ENCODE measurements around the gene LIMCH1.
"Not testable (repeated sequence)": the region's sequence is repeated elsewhere in the genome, so short reads cannot be mapped to it uniquely, and the experiment has no call there.

The LIMCH1 gene

DNA sequence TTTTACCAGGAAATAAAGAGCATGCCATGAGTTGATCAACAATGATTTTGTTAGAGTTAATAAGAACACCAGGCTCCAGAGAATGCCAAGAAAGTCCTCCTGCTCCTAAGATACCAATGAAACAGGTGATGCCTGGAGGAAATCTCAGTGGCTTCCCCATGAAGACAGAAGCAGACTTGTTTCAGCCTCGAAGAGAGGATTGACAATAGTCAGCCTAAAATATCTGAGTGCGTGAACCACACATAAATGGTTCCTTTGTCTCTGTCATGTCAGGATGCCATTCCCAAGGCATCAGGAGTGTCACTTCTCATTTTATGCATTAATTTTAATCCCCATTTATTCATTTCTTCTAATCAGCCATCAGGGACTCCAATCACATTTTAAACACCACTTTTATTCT, 141.0 kb downstream of the LIMCH1 start:
- H3K4me3 Mint-ChIP-seq = no peak overlapping the region
- H3K9me3 Mint-ChIP-seq (ENCODE audit: low read depth) = no peaks in the 10 kb centered on the region
- no peaks in the 10 kb centered on the region for H3K4me1 Mint-ChIP-seq (ENCODE audit: low read depth)
- H3K36me3 Mint-ChIP-seq = no peaks in the 10 kb centered on the region
- H3K27ac Mint-ChIP-seq = no peak overlapping the region
- H3K27me3 Mint-ChIP-seq = peaks cover 2% of the 10 kb centered on the region

DNA sequence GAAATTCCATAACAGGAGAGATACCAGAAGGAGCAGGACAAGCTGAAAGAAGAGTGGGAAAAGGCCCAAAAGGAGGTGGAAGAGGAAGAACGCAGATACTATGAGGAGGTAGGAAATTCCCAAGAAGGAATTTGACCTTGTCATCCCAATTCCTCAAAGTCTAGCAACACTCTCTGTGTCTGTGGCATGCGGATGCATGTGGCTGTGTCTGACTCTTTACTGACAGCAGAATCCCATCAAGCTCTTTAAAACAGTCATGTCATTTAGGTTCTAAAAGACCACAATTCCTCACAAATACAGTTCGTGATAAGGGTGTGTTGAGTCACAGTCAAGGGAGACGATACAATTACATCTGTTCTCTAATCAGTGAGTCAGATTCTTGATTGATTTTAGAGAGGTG, 142.0 kb downstream of the LIMCH1 start:
- H3K27ac Mint-ChIP-seq = no peak overlapping the region
- H3K9me3 Mint-ChIP-seq (ENCODE audit: low read depth) = no peaks in the 10 kb centered on the region
- H3K27me3 Mint-ChIP-seq = peaks cover 2% of the 10 kb centered on the region
- no peaks in the 10 kb centered on the region for H3K36me3 Mint-ChIP-seq
- H3K4me1 Mint-ChIP-seq (ENCODE audit: low read depth) = no peaks in the 10 kb centered on the region
- H3K4me3 Mint-ChIP-seq = no peak overlapping the region

DNA sequence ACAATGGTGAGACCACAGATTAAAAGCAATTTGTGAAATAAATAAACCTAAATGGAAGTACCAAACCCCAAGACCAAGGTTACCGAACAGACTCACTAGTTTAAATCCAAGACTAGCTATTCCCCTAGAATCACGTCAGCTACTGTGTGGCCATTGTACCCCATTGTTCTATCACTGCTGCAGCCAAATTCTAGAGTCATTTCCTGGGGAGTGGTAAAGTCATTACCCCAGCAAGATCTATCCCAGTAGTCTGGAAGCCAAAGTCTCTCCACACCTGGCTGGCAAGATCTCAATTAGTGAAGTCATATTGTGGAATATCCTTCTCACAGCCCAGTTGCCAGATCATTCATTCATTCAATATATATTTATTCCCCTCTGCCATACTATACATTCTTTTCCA, 143.1 kb downstream of the LIMCH1 start:
- H3K36me3 Mint-ChIP-seq = no peaks in the 10 kb centered on the region
- peaks cover 2% of the 10 kb centered on the region for H3K27me3 Mint-ChIP-seq
- no peaks in the 10 kb centered on the region for H3K9me3 Mint-ChIP-seq (ENCODE audit: low read depth)
- H3K4me1 Mint-ChIP-seq (ENCODE audit: low read depth) = no peaks in the 10 kb centered on the region
- no peak overlapping the region for H3K4me3 Mint-ChIP-seq
- no peak overlapping the region for H3K27ac Mint-ChIP-seq

DNA sequence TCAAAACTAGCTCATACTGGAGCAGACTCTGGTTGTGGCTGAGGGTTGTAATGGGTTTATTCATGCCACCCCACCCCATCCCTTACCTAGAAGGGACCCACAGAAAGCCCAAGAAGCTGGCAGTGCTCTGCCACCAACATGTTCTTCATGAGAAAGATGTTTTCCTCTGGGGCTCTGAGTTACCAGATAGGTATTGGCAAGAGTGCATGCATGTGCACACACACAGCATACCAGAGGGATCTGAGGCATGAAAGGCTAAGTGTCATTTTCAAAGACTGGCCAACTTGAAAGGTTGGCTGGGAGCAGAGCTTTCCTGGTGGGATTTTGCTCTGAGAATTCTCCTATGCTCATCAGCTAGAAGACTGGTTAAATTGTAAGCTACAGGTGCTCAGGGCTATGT, 145.4 kb downstream of the LIMCH1 start:
- Mint-ChIP-seq H3K36me3 (no peaks in the 10 kb centered on the region), H3K27ac (no peak overlapping the region), H3K27me3 (peaks cover 2% of the 10 kb centered on the region), H3K9me3 (ENCODE audit: low read depth) (no peaks in the 10 kb centered on the region), H3K4me3 (no peak overlapping the region), H3K4me1 (ENCODE audit: low read depth) (no peaks in the 10 kb centered on the region)

DNA sequence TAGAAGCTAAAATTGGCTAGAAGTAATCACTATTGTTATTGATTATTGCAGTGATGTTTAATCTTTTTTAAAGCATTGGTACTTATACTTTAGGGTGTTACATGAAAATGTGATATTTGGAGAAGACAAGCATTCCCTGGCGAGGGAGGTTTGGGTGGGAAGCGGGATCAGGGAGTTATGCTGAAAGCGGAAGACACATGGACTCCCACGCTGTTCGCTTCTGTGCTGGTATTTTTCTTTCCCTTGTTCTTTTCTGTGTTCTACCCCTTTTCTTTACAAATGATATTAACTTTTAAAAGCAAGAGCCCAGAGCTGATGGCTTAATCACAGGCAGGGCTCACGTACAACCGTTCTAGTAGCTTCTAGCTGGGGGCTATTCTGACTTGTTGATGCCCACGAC, 148.9 kb downstream of the LIMCH1 start:
- Mint-ChIP-seq H3K4me3 (no peak overlapping the region), H3K36me3 (no peaks in the 10 kb centered on the region), H3K27ac (no peak overlapping the region), H3K9me3 (ENCODE audit: low read depth) (no peaks in the 10 kb centered on the region), H3K27me3 (peaks cover 1% of the 10 kb centered on the region), H3K4me1 (ENCODE audit: low read depth) (no peaks in the 10 kb centered on the region)

DNA sequence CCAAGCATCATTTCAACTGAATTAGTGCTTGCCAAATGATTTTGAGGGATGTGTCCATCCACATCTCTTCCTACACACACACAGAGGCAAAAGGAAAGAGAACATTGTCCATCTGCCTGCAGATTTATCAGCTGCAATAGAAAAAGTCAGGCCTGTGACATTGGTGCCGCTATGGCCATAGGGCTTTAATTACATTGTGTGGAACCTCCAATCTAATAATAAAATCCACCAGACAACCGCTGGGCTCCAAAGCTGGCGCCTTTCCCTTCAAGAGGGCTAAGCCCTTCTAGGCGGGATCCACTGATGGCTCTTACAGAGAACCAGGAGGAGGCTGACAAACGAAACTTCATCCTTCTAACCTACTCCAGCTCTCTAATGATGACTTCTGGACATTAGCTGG, 150.0 kb downstream of the LIMCH1 start:
- Mint-ChIP-seq H3K9me3 (ENCODE audit: low read depth) (no peaks in the 10 kb centered on the region), H3K4me3 (no peak overlapping the region), H3K27ac (no peak overlapping the region), H3K4me1 (ENCODE audit: low read depth) (no peaks in the 10 kb centered on the region), H3K36me3 (no peaks in the 10 kb centered on the region), H3K27me3 (peaks cover 1% of the 10 kb centered on the region)

DNA sequence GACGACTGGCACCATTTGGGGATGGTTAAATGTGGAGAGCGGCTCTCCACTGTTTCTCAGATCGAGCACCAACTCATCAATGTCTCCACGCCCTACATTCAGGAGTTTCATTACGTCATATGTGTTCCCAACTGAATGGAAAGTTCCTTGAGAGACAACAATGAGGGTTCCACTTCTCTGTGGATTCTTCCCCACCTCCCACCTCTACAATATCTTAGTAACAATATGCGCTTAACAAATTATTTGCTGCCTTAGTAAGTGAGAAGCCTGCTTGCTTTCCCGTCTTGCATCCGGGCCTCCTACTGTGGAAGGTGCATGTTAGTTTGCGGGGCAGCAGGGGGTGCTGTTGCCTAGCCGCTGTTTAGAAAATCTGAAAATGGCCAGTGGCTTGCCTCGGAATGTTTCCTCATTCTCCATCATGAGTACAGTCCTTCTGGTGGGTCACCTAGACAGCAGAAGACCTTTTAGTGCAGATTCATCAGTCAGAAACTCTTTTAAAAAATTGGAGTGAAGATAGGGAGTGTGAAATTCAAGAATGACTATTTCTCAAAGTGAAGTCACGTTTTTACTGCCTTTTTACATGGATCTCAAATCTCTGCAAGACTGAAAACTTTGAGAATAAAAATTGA, 154.9 kb downstream of the LIMCH1 start:
- Mint-ChIP-seq H3K4me1 (ENCODE audit: low read depth) (no peaks in the 10 kb centered on the region), H3K4me3 (no peak overlapping the region), H3K9me3 (ENCODE audit: low read depth) (no peaks in the 10 kb centered on the region), H3K27me3 (peaks cover 1% of the 10 kb centered on the region), H3K36me3 (no peaks in the 10 kb centered on the region), H3K27ac (no peak overlapping the region)

DNA sequence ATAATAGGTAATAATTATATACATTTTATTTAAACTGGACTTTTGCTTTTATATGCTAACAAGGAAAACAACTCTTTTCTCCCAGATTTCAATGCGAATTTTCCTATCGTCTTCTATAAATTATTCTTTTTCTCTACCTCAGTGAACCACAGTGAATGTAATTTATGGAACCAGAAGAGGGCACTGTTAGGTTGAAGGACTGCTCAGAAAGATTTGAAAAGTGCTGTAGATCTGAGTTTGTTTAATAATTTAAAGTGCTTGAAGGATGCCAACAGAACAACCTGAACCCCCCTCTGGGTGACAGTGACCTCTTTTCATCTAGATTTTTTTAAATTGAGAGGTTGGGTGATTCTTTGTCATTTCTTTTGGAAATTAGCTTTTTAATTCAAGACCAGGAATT, 155.7 kb downstream of the LIMCH1 start:
- H3K27ac Mint-ChIP-seq = no peak overlapping the region
- H3K36me3 Mint-ChIP-seq = no peaks in the 10 kb centered on the region
- H3K4me3 Mint-ChIP-seq = no peak overlapping the region

DNA sequence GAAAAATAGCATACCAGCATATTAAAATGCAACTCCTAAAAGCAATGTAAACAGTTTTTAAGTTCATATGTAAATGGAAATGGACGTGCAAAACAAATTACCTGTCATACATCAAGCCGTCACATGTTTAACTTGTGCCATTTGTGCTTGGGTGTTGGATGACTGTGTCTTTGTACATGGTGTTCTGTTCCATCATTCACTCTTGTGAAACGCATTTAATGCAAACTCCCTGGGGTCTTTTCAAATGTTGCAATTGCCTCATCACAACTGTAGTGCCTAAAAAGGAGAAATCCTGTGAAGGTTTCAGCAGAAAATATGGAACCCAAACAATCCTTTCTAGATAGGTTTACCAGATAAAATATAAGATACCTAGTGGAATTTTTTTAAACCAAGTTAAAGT, 158.2 kb downstream of the LIMCH1 start:
- Mint-ChIP-seq H3K27me3 (peaks cover 3% of the 10 kb centered on the region), H3K4me1 (ENCODE audit: low read depth) (no peaks in the 10 kb centered on the region), H3K9me3 (ENCODE audit: low read depth) (no peaks in the 10 kb centered on the region), H3K36me3 (no peaks in the 10 kb centered on the region), H3K27ac (no peak overlapping the region), H3K4me3 (no peak overlapping the region)

More for the DNA sequence above, 155.7 kb downstream of the LIMCH1 start:
- peaks cover 4% of the 10 kb centered on the region for H3K27me3 Mint-ChIP-seq
- H3K9me3 Mint-ChIP-seq (ENCODE audit: low read depth) = no peaks in the 10 kb centered on the region
- H3K4me1 Mint-ChIP-seq (ENCODE audit: low read depth) = no peaks in the 10 kb centered on the region

DNA sequence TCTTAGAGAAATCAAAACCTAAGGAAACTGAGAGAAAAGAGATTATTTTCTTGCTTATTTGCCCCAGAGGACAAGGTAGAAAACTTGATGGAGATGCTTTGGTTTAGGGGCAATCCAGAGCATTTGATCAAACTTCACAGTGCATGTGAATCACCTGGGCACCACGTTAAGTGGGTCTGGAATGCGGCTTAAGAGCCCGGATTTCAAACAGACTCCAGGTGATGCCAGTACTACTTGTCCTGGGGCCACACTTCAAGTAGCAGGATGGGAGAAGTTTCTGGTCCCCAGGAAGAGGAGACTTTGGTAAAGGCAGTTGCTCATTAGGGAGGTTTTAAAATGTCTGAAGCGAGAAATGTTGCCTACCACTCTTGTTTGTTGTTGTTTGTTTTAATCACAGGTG, 158.8 kb downstream of the LIMCH1 start:
- Mint-ChIP-seq H3K9me3 (ENCODE audit: low read depth) (no peaks in the 10 kb centered on the region), H3K27ac (no peak overlapping the region), H3K4me3 (no peak overlapping the region), H3K27me3 (peaks cover 3% of the 10 kb centered on the region), H3K4me1 (ENCODE audit: low read depth) (no peaks in the 10 kb centered on the region), H3K36me3 (no peaks in the 10 kb centered on the region)

DNA sequence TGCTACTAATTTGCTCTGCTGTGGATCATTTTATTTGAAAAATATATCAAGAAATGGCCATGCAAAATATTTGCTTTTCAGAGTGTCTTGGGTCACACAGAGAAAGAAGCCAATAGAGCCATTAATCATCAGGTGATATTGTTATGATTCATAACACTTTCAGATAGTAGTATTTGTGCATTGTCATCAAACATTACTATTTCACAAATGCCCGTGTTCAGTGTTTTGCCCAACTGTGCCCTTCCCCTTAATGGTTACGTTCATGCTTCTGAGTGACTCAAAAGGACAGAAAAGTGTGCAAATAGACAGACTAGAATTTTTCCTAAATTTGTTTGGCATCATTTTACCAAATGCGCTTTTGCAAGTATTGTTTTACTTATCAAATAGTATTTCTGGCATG, 164.0 kb downstream of the LIMCH1 start:
- H3K4me3 Mint-ChIP-seq = no peak overlapping the region
- H3K9me3 Mint-ChIP-seq (ENCODE audit: low read depth) = no peaks in the 10 kb centered on the region
- no peak overlapping the region for H3K27ac Mint-ChIP-seq
- no peaks in the 10 kb centered on the region for H3K4me1 Mint-ChIP-seq (ENCODE audit: low read depth)
- peaks cover 11% of the 10 kb centered on the region for H3K27me3 Mint-ChIP-seq
- no peaks in the 10 kb centered on the region for H3K36me3 Mint-ChIP-seq

DNA sequence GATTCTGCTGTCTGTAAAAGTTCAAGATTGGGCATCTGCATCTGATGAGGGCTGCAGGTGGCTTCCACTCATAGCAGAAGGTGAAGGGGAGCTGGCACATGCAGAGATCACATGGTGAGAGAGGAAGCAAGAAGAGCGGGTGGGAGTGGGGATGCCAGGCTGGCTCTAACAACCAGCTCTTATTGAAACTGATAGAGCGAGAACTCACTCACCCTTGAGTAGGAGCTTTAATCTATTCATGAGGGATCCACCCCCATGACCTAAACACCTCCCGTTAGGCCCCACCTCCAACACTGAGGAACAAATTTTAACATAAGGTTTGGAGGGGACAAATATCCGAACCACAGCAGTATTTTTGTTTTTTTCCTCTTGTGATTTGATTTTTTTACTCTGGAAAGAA, 164.8 kb downstream of the LIMCH1 start:
- H3K27me3 Mint-ChIP-seq = peaks cover 11% of the 10 kb centered on the region
- no peaks in the 10 kb centered on the region for H3K4me1 Mint-ChIP-seq (ENCODE audit: low read depth)
- no peak overlapping the region for H3K27ac Mint-ChIP-seq
- H3K9me3 Mint-ChIP-seq (ENCODE audit: low read depth) = no peaks in the 10 kb centered on the region
- no peaks in the 10 kb centered on the region for H3K36me3 Mint-ChIP-seq
- no peak overlapping the region for H3K4me3 Mint-ChIP-seq

DNA sequence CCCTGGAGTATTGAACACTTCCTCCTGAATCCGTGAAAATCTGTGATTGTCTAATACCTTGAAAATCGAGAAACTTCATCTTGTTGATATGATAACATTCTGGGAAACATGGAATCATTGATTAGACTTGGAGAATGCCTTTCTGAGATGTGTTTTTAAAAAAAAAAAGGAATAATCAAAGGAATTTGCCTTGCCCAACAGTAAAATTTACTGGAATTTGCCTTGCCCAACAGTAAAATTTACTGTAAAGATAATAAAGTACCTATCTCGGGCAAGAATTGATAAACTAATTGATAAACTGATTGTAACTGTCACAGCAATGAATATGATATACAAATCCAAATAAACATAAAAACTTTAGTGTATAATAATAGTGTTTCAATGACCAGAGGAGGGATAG, 165.8 kb downstream of the LIMCH1 start:
- no peaks in the 10 kb centered on the region for H3K9me3 Mint-ChIP-seq (ENCODE audit: low read depth)
- H3K36me3 Mint-ChIP-seq = no peaks in the 10 kb centered on the region
- no peaks in the 10 kb centered on the region for H3K4me1 Mint-ChIP-seq (ENCODE audit: low read depth)
- H3K27me3 Mint-ChIP-seq = peaks cover 8% of the 10 kb centered on the region
- H3K27ac Mint-ChIP-seq = no peak overlapping the region
- H3K4me3 Mint-ChIP-seq = no peak overlapping the region

DNA sequence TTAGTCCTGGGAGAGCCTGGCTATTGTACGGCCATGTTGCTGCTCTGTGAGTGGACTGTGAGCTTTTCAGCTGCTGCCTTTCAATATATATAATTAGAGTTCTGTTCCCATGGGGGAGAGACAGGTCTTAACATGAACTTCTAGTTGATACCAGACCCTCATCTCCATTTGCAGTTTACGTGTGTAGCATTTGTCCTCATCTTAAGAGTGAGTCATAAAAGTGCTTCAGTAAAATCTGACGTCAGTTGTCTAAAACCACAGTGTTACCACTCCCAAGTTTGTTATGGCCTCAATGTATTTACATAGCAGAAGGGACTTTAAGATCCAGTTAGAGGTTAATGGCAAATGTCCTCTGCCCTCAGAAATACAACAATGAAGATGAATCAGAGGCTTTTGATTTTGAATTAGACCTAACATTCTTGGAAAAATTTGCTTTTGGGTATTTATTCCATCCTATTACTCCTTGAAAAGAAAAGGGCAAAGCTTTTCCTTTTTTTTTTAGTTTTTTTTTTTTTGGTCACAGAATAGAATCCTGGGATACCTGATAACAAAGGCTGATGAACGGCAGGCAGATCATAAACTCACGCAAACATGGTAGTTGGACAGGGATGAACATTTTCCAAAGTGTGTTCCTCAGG, 172.0 kb downstream of the LIMCH1 start:
- Mint-ChIP-seq H3K27ac (no peak overlapping the region), H3K9me3 (ENCODE audit: low read depth) (peaks cover 12% of the 10 kb centered on the region), H3K36me3 (no peaks in the 10 kb centered on the region), H3K4me3 (no peak overlapping the region), H3K4me1 (ENCODE audit: low read depth) (no peaks in the 10 kb centered on the region), H3K27me3 (peaks cover 9% of the 10 kb centered on the region)

DNA sequence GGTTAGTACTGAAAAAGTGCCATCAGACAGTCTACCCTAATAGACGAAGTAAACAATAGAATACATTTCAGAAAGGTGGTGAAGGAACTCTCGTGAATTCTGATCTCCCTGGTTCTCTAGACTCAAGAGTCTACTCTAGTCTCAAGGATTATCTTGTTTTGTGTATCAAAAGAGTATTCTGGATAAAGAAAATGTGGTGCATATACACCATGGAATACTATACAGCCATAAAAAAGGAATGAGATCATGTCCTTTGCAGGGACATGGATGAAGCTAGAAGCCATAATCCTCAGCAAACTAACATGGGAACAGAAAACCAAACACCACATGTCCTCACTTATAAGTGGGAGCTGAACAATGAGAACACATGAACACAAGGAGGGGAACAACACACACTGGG, 173.7 kb downstream of the LIMCH1 start:
- not testable (repeated sequence) for H3K27ac Mint-ChIP-seq; H3K36me3 Mint-ChIP-seq; H3K27me3 Mint-ChIP-seq; H3K4me1 Mint-ChIP-seq (ENCODE audit: low read depth); H3K4me3 Mint-ChIP-seq
- peaks cover 12% of the 10 kb centered on the region for H3K9me3 Mint-ChIP-seq (ENCODE audit: low read depth)

DNA sequence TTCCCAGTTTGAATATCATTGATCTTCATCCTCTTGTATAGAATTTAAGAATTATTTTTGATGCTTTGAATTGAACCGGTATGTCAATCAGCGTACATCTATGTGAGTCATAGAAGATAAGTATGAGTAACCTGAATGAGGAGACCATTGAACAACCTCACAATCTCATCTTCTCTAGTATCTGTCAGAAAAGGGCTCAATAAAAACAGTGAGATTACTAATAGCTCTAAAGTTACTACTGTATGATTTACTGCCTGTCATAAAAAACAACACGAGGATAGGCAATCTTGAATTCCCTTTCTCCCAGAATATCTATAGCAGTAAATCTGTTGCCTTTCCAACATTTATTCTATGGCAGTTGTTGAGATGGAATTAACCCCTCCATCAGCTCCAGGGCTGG, 174.5 kb downstream of the LIMCH1 start:
- H3K4me1 Mint-ChIP-seq (ENCODE audit: low read depth) = no peaks in the 10 kb centered on the region
- H3K36me3 Mint-ChIP-seq = no peaks in the 10 kb centered on the region
- H3K27me3 Mint-ChIP-seq = peaks cover 9% of the 10 kb centered on the region
- peaks cover 12% of the 10 kb centered on the region for H3K9me3 Mint-ChIP-seq (ENCODE audit: low read depth)
- no peak overlapping the region for H3K4me3 Mint-ChIP-seq
- no peak overlapping the region for H3K27ac Mint-ChIP-seq

Measured in activated naive CD8-positive, alpha-beta T cell (primary cell).